Measurements from ENCODE around the gene LGALS7B. TPM values are rescaled to one million over a fixed set of nuclear protein-coding genes. Genes with fewer than 3 reads are reported as not detected.

LGALS7B gene
- total RNA-seq (2021; ENCODE audit: unreplicated experiment) (2.4 TPM), Bru-seq, nascent RNA (percentile 25 among the genes with signal in this experiment), BruChase-seq, experiment 1, labeled RNA remaining after a 6-hour chase (not detected), BruChase-seq, experiment 2, labeled RNA remaining after a 2-hour chase (percentile 19 among the genes with signal in this experiment)
- polyA plus RNA-seq (2012) = 1.4 and 2.0 TPM in 2 replicates
- long read RNA-seq = 0 reads

DNA sequence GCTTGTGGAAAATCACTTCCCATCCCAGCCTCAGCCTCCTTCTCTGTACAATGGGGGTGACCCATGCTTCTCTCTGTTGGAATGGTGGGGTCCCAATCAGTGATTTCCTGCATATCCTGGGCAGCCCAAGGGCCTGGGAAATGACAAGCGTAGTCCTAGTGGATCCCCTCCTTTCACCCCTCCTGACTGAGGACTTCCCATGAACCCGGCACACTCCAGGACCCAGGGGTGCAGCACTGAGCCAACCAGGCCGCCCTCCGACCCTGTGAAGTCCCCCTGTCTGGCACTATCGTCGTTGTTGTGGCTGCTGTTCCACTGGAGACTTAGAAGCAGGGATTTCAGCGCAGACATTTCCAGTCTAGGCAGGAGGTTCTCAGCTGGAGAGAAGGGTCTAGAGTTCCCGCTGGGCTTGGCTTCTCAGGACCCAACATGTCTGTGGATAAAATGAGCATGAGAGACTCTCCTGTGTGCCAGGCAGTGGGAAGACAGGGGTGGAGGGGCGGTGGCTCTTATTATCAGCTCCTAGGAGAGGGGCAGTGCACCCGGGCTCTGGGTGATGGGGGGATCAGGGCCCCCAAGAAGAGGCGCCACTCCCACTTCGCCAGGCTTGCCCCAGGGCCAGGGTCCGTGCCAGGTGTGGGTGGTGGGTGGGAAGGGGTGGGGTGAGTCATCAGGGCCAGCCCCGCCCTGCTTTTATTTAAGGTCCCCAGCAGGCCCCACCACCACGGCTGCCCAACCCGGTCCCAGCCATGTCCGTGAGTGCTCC is at the start of gene LGALS7B:
LGALS7B (plus strand) TSS at position 723 of the 766 bp plus-strand sequence; CDS start at position 750, 27 bp downstream.
- H2AFZ ChIP-seq (ENCODE audit: low read depth, low read length, poor library complexity, severe bottlenecking) = no peak within 1 kb of the TSS
- H3K9ac ChIP-seq (ENCODE audit: low read length) = no peak within 1 kb of the TSS
- H3K27ac ChIP-seq (ENCODE audit: low read depth, low read length) = no peak within 1 kb of the TSS
- H3K4me1 ChIP-seq (ENCODE audit: control insufficient read depth in 1 of 2, insufficient read depth in 2 of 2, low read length in 2 of 2) = no peaks in the 10 kb centered on the region; a peak in 1 of 4 replicates
- DNase-seq (ENCODE audit: low read depth, low spot score) = no peak
- POLR2A ChIA-PET = no interaction called here
- no peaks in the 10 kb centered on the region for H3K9me2 ChIP-seq (ENCODE audit: insufficient read depth)
- H3K4me2 ChIP-seq (ENCODE audit: low read length) = no peak within 1 kb of the TSS
- TF ChIP-seq EZH2 (IDR thresholded peaks at IDR 0.05) (no peak), SRF (IDR thresholded peaks at IDR 0.05; ENCODE audit: low read depth) (no peak), TCF7L2 (IDR thresholded peaks at IDR 0.05; ENCODE audit: borderline replicate concordance, extremely low read depth, insufficient read depth, insufficient read length) (no peak), POLR2A (IDR thresholded peaks at IDR 0.05; ENCODE audit: borderline replicate concordance, extremely low read depth, insufficient read depth, insufficient read length) (no peak), SP1 (IDR thresholded peaks at IDR 0.05; ENCODE audit: low read depth) (no peak), ZFX (IDR thresholded peaks at IDR 0.05) (no peak), EGR1 (IDR thresholded peaks at IDR 0.05; ENCODE audit: low read depth) (no peak)
- TF ChIP-seq, protein P1, sequence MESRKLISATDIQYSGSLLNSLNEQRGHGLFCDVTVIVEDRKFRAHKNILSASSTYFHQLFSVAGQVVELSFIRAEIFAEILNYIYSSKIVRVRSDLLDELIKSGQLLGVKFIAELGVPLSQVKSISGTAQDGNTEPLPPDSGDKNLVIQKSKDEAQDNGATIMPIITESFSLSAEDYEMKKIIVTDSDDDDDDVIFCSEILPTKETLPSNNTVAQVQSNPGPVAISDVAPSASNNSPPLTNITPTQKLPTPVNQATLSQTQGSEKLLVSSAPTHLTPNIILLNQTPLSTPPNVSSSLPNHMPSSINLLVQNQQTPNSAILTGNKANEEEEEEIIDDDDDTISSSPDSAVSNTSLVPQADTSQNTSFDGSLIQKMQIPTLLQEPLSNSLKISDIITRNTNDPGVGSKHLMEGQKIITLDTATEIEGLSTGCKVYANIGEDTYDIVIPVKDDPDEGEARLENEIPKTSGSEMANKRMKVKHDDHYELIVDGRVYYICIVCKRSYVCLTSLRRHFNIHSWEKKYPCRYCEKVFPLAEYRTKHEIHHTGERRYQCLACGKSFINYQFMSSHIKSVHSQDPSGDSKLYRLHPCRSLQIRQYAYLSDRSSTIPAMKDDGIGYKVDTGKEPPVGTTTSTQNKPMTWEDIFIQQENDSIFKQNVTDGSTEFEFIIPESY (IDR thresholded peaks at IDR 0.05; ENCODE audit: extremely low read depth, insufficient replicate concordance, low read length) = no peak
- no peak within 1 kb of the TSS for H3K4me3 ChIP-seq (replicated peaks in 1 of 2; ENCODE audit: low read depth in 1 of 2, low read length in 2 of 2)
- H3K9me3 ChIP-seq (ENCODE audit: control insufficient read depth in 1 of 2, insufficient read depth in 1 of 2, low read depth in 1 of 2, low read length in 2 of 2) = no peaks in the 10 kb centered on the region
- no TSS peak for BruUV-seq (replicated peaks)
- no peak for ATAC-seq
- H3K27me3 ChIP-seq (ENCODE audit: insufficient read depth, low read length) = no peaks in the 10 kb centered on the region
- RAD21 ChIA-PET (ENCODE audit: low non-redundant PET in 1 of 2, low total read pairs in 2 of 2, uncharacterized antibody in 2 of 2, unreplicated experiment in 2 of 2) = no interaction called here
- intact Hi-C loops (cut with micrococcal nuclease) = no loop called here
- H3K79me2 ChIP-seq (ENCODE audit: insufficient read depth, low read length) = no peaks in the 10 kb centered on the region
- H3K36me3 ChIP-seq (ENCODE audit: control insufficient read depth in 1 of 2, insufficient read depth in 2 of 2, low read length in 2 of 2) = no peaks in the 10 kb centered on the region
- H4K20me1 ChIP-seq (ENCODE audit: insufficient read depth) = no peaks in the 10 kb centered on the region
- CTCF ChIA-PET = interaction anchor here (0.8 to 2.5 kb wide), 2 partner anchors 19 kb away, joined by 3 to 10 read pairs; no protein-coding TSS in a partner anchor
